WTC11 (cell line): Measurements from ENCODE around the gene CAMK2N2. TPM values are rescaled to one million over a fixed set of nuclear protein-coding genes. Genes with fewer than 3 reads are reported as not detected.
A peak's percentile ranks its signal among the peaks of the same experiment; 100 is the strongest.

ENCODE experiments used
- ATAC-seq: fragments of 200-7000 bp; cut with Tn5 transposase; 2 replicates; pipeline ENCODE4 v1.10.0; 2021; ENCODE audit warnings: mild to moderate bottlenecking, moderate library complexity
- CTCF ChIA-PET: fragments of 300-600 bp; sonication (Branson Sonifier 250); formaldehyde crosslinking; loops from one replicate; lab custom pipeline; 2021; ENCODE audit warnings: antibody characterized with exemption; lab: Charles Lee
- POLR2A ChIA-PET: fragments of 350-600 bp; sonication (Branson Sonifier 250); formaldehyde crosslinking; loops from one replicate; lab custom pipeline; 2021; ENCODE audit warnings: antibody characterized with exemption; lab: Charles Lee
- DNase-seq: peaks from one replicate; pipeline ENCODE4 v3.0.0; 2021; ENCODE audit warnings: low spot score
- H3K27ac Mint-ChIP-seq: 2 replicates; pipeline ENCODE4 v1.8.0; 2021; ENCODE audit warnings: mixed read lengths
- H3K27me3 Mint-ChIP-seq: 2 replicates; pipeline ENCODE4 v1.8.0; 2021; ENCODE audit warnings: low read depth, mild to moderate bottlenecking, moderate library complexity, mixed read lengths
- H3K36me3 Mint-ChIP-seq: 2 replicates; pipeline ENCODE4 v1.8.0; 2021; ENCODE audit warnings: mixed read lengths
- H3K4me1 Mint-ChIP-seq: 2 replicates; pipeline ENCODE4 v1.8.0; 2022; ENCODE audit warnings: mixed read lengths
- H3K4me3 Mint-ChIP-seq: 2 replicates; pipeline ENCODE4 v1.8.0; 2021; ENCODE audit warnings: mild to moderate bottlenecking, moderate library complexity, mixed read lengths
- H3K9me3 Mint-ChIP-seq: 2 replicates; pipeline ENCODE4 v1.8.0; 2021; ENCODE audit warnings: mixed read lengths
- AFF4 ChIP-seq: sonication (generic); formaldehyde crosslinking; IDR thresholded peaks from 2 replicates; pipeline ENCODE4 v1.8.1; 2023; ENCODE audit warnings: mild to moderate bottlenecking, missing genetic modification reagents, borderline replicate concordance
- ATF1 ChIP-seq: sonication (generic); formaldehyde crosslinking; IDR thresholded peaks from 2 replicates; pipeline ENCODE4 v1.8.1; 2023; ENCODE audit warnings: mild to moderate bottlenecking, moderate library complexity, missing genetic modification reagents
- CBFB ChIP-seq: sonication (generic); formaldehyde crosslinking; IDR thresholded peaks from 2 replicates; pipeline ENCODE4 v1.8.1; 2022; ENCODE audit warnings: mild to moderate bottlenecking, low read depth, missing genetic modification reagents
- CREB1 ChIP-seq: sonication (generic); formaldehyde crosslinking; IDR thresholded peaks from 2 replicates; pipeline ENCODE4 v1.8.0; 2023; ENCODE audit warnings: mild to moderate bottlenecking, missing genetic modification reagents
- E2F1 ChIP-seq: sonication (generic); formaldehyde crosslinking; IDR thresholded peaks from 2 replicates; pipeline ENCODE4 v1.8.0; 2022; ENCODE audit warnings: mild to moderate bottlenecking, missing genetic modification reagents
- ETV6 ChIP-seq: sonication (generic); formaldehyde crosslinking; IDR thresholded peaks from 2 replicates; pipeline ENCODE4 v1.8.1; 2022; ENCODE audit warnings: mild to moderate bottlenecking, missing genetic modification reagents
- FOXK1 ChIP-seq: sonication (generic); formaldehyde crosslinking; IDR thresholded peaks from 2 replicates; pipeline ENCODE4 v1.8.0; 2022; ENCODE audit warnings: mild to moderate bottlenecking, moderate library complexity, missing genetic modification reagents
- FOXP1 ChIP-seq: sonication (generic); formaldehyde crosslinking; IDR thresholded peaks from 2 replicates; pipeline ENCODE4 v1.8.0; 2022; ENCODE audit warnings: missing genetic modification reagents, mild to moderate bottlenecking, moderate library complexity, borderline replicate concordance
- GRHL2 ChIP-seq: fragments of 250-450 bp; sonication (Bioruptor Pico); IDR thresholded peaks from 2 replicates; pipeline ENCODE4 v1.8.0; 2022; ENCODE audit warnings: mild to moderate bottlenecking, moderate library complexity; ENCODE audit not compliant: insufficient replicate concordance, severe bottlenecking
- IRF1 ChIP-seq: sonication (generic); formaldehyde crosslinking; IDR thresholded peaks from 2 replicates; pipeline ENCODE4 v1.8.0; 2023; ENCODE audit warnings: missing genetic modification reagents
- JUN ChIP-seq: sonication (generic); formaldehyde crosslinking; IDR thresholded peaks from 2 replicates; pipeline ENCODE4 v1.8.0; 2023; ENCODE audit warnings: mild to moderate bottlenecking, missing genetic modification reagents
- MAX ChIP-seq: sonication (generic); formaldehyde crosslinking; IDR thresholded peaks from 2 replicates; pipeline ENCODE4 v1.8.0; 2022; ENCODE audit warnings: mild to moderate bottlenecking, missing genetic modification reagents
- MXD4 ChIP-seq: fragments of 250-450 bp; sonication (Bioruptor Pico); IDR thresholded peaks from 2 replicates; pipeline ENCODE4 v1.8.0; 2021; ENCODE audit warnings: mild to moderate bottlenecking, moderate library complexity, borderline replicate concordance
- NFATC4 ChIP-seq: fragments of 250-450 bp; sonication (Bioruptor Pico); IDR thresholded peaks from 2 replicates; pipeline ENCODE4 v1.9.0; 2021; ENCODE audit warnings: mild to moderate bottlenecking
- NFE2L1 ChIP-seq: sonication (generic); formaldehyde crosslinking; IDR thresholded peaks from 2 replicates; pipeline ENCODE4 v1.8.1; 2023; ENCODE audit warnings: missing genetic modification reagents
- OVOL2 ChIP-seq: fragments of 250-450 bp; sonication (Bioruptor Pico); IDR thresholded peaks from 2 replicates; pipeline ENCODE4 v1.9.0; 2021; ENCODE audit warnings: mild to moderate bottlenecking, borderline replicate concordance
- RELA ChIP-seq: sonication (generic); formaldehyde crosslinking; IDR thresholded peaks from 2 replicates; pipeline ENCODE4 v1.8.1; 2022; ENCODE audit warnings: missing genetic modification reagents, mild to moderate bottlenecking, borderline replicate concordance
- RORB ChIP-seq: fragments of 250-450 bp; sonication (Bioruptor Pico); IDR thresholded peaks from 2 replicates; pipeline ENCODE4 v1.9.0; 2021; ENCODE audit warnings: mild to moderate bottlenecking
- SMAD3 ChIP-seq: sonication (generic); formaldehyde crosslinking; IDR thresholded peaks from 2 replicates; pipeline ENCODE4 v1.8.0; 2022; ENCODE audit warnings: missing genetic modification reagents, mild to moderate bottlenecking, borderline replicate concordance
- SP1 ChIP-seq: sonication (generic); formaldehyde crosslinking; conservative IDR thresholded peaks from 2 replicates; pipeline ENCODE4 v1.8.1; 2022; ENCODE audit warnings: missing genetic modification reagents
- TEAD4 ChIP-seq: sonication (generic); formaldehyde crosslinking; IDR thresholded peaks from 2 replicates; pipeline ENCODE4 v1.8.0; 2022; ENCODE audit warnings: mild to moderate bottlenecking, missing genetic modification reagents
- ZBTB43 ChIP-seq: sonication (generic); formaldehyde crosslinking; IDR thresholded peaks from 2 replicates; pipeline ENCODE4 v1.8.1; 2023; ENCODE audit warnings: mild to moderate bottlenecking, missing genetic modification reagents
- ZNF219 ChIP-seq: sonication (generic); formaldehyde crosslinking; IDR thresholded peaks from 2 replicates; pipeline ENCODE4 v1.8.0; 2023; ENCODE audit warnings: missing genetic modification reagents, mild to moderate bottlenecking, borderline replicate concordance
- ZNF232 ChIP-seq: sonication (generic); formaldehyde crosslinking; IDR thresholded peaks from 2 replicates; pipeline ENCODE4 v1.8.0; 2022; ENCODE audit warnings: mild to moderate bottlenecking, missing genetic modification reagents
- ZNF423 ChIP-seq: fragments of 250-450 bp; sonication (Bioruptor Pico); IDR thresholded peaks from 2 replicates; pipeline ENCODE4 v2.1.2; 2022; ENCODE audit warnings: mild to moderate bottlenecking, moderate library complexity
- total RNA-seq: library from RNA; stranded (reverse); gene quantifications from 3 replicates; pipeline ENCODE4 v1.2.3, GENCODE V29; 2021
- TF ChIP-seq, protein P1 (sequence below): sonication (generic); formaldehyde crosslinking; IDR thresholded peaks from 2 replicates; pipeline ENCODE4 v1.8.0; 2023; ENCODE audit warnings: mild to moderate bottlenecking, missing genetic modification reagents

Gene CAMK2N2
- total RNA-seq, 1 experiment from 2014 or later = 10.5 TPM

- Mint-ChIP-seq H3K4me1 (0 out of 2 replicates have a peak, but pooled peaks cover 5% of the 10 kb centered on the region), H3K36me3 (peaks cover 12% of the 10 kb centered on the region), H3K9me3 (no peaks in the 10 kb centered on the region), H3K4me3 (peak within 1 kb of the TSS; percentile 98), H3K27ac (peak within 1 kb of the TSS; percentile 100), H3K27me3 (no peaks in the 10 kb centered on the region)
- DNase-seq (peak; percentile 88), ATAC-seq (peak; percentile 22)
- POLR2A ChIA-PET = no interaction called here
- CTCF ChIA-PET = interaction anchor here (0.6 to 1.4 kb wide), 8 partner anchors 12 to 96 kb away, joined by 3 to 22 read pairs (median 6); partner anchors contain the start of genes ABCF3 and VWA5B2
- peak; percentile 90 for TF ChIP-seq ZNF232 (CRISPR knock-in tag)
- TF ChIP-seq CREB1 (CRISPR knock-in tag) = no peak
- TF ChIP-seq, protein P1, sequence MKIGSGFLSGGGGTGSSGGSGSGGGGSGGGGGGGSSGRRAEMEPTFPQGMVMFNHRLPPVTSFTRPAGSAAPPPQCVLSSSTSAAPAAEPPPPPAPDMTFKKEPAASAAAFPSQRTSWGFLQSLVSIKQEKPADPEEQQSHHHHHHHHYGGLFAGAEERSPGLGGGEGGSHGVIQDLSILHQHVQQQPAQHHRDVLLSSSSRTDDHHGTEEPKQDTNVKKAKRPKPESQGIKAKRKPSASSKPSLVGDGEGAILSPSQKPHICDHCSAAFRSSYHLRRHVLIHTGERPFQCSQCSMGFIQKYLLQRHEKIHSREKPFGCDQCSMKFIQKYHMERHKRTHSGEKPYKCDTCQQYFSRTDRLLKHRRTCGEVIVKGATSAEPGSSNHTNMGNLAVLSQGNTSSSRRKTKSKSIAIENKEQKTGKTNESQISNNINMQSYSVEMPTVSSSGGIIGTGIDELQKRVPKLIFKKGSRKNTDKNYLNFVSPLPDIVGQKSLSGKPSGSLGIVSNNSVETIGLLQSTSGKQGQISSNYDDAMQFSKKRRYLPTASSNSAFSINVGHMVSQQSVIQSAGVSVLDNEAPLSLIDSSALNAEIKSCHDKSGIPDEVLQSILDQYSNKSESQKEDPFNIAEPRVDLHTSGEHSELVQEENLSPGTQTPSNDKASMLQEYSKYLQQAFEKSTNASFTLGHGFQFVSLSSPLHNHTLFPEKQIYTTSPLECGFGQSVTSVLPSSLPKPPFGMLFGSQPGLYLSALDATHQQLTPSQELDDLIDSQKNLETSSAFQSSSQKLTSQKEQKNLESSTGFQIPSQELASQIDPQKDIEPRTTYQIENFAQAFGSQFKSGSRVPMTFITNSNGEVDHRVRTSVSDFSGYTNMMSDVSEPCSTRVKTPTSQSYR (CRISPR knock-in tag) = peak; percentile 87
- TF ChIP-seq RELA (CRISPR knock-in tag) = no peak
- peak; percentile 91 for TF ChIP-seq JUN (CRISPR knock-in tag)
- TF ChIP-seq NFE2L1 (CRISPR knock-in tag) = peak; percentile 66; the same call in 1 of the 2 replicates
- peak; percentile 61; the same call in 1 of the 2 replicates for TF ChIP-seq ETV6 (CRISPR knock-in tag)
- TF ChIP-seq ZNF219 = no peak
- TF ChIP-seq ATF1 (CRISPR knock-in tag) = peak; percentile 80
- no peak for TF ChIP-seq E2F1 (CRISPR knock-in tag)
- no peak for TF ChIP-seq GRHL2 (CRISPR knock-in tag)
- no peak for TF ChIP-seq OVOL2
- peak; percentile 16; the same call in 1 of the 2 replicates for TF ChIP-seq NFATC4
- TF ChIP-seq FOXK1 (CRISPR knock-in tag) = peak; percentile 96
- peak; percentile 93 for TF ChIP-seq FOXP1 (CRISPR knock-in tag)
- TF ChIP-seq IRF1 (CRISPR knock-in tag) = peak; percentile 83; the same call in 1 of the 2 replicates
- peak; percentile 94 for TF ChIP-seq SMAD3 (CRISPR knock-in tag)
- TF ChIP-seq RORB (CRISPR knock-in tag) = no peak
- TF ChIP-seq CBFB (CRISPR knock-in tag) = 0 out of 2 replicates have a peak, but pooled peaks have one; percentile 5
- TF ChIP-seq AFF4 (CRISPR knock-in tag) = no peak
- peak; percentile 71 for TF ChIP-seq MAX (CRISPR knock-in tag)
- peak; percentile 65 for TF ChIP-seq SP1
- no peak for TF ChIP-seq MXD4 (CRISPR knock-in tag)
- peak; percentile 31; the same call in 1 of the 2 replicates for TF ChIP-seq ZBTB43 (CRISPR knock-in tag)
- TF ChIP-seq TEAD4 = no peak
- TF ChIP-seq ZNF423 (CRISPR knock-in tag) = no peak
Observed at GRCh38 chr3:184248454-184249411, 12.6 kb downstream of the CAMK2N2 start, which contains the start of gene ALG3. TSS of gene ALG3 (minus strand) at chr3:184248962. CDS start at chr3:184248940, 22 bp downstream.
